Thymus (tissue), 11 donors: ENCODE results near the gene RETSAT. TPM values are rescaled to one million over a fixed set of nuclear protein-coding genes. Genes with fewer than 3 reads are reported as not detected.
"Not testable (repeated sequence)": the region's sequence is repeated elsewhere in the genome, so short reads cannot be mapped to it uniquely, and the experiment has no call there.

ENCODE experiments used
- DNase-seq, 9 donors: peaks; one replicate each; pipeline ENCODE4 v3.0.0-alpha.2; 2013; ENCODE audit warnings: low spot score in 9 of 9, low read depth in 6 of 9, missing footprints in 1 of 9
- H3K27ac ChIP-seq, 2 donors: one replicate each; pipeline ENCODE4 v1.5.1; 2013; ENCODE audit warnings: control low read depth in 1 of 2, low read depth in 1 of 2, low read length in 1 of 2, mild to moderate bottlenecking in 1 of 2, moderate library complexity in 1 of 2
- H3K27me3 ChIP-seq, 2 donors: one replicate each; pipeline ENCODE4 v1.5.1; 2013; ENCODE audit warnings: low read length in 1 of 2; ENCODE audit not compliant: control insufficient read depth in 2 of 2, insufficient read depth in 1 of 2
- H3K36me3 ChIP-seq, 2 donors: one replicate each; pipeline ENCODE4 v1.5.1; 2013; ENCODE audit warnings: low read length in 1 of 2, mild to moderate bottlenecking in 1 of 2, moderate library complexity in 1 of 2; ENCODE audit not compliant: control insufficient read depth in 2 of 2, insufficient read depth in 2 of 2
- H3K4me1 ChIP-seq, 2 donors: one replicate each; pipeline ENCODE4 v1.5.1; 2013; ENCODE audit warnings: low read length in 2 of 2; ENCODE audit not compliant: control insufficient read depth in 2 of 2, insufficient read depth in 2 of 2
- H3K4me3 ChIP-seq, 2 donors: one replicate each; pipeline ENCODE4 v1.5.1; 2013; ENCODE audit warnings: low read length in 2 of 2, control low read depth in 1 of 2, mild to moderate bottlenecking in 1 of 2
- H3K9me3 ChIP-seq, 2 donors: one replicate each; pipeline ENCODE4 v1.5.1; 2013; ENCODE audit warnings: low read length in 1 of 2, mild to moderate bottlenecking in 1 of 2; ENCODE audit not compliant: control insufficient read depth in 2 of 2, insufficient read depth in 1 of 2
- WGBS: extraction: QIAGEN DNeasy Blood & Tissue Kit; methylation state at CpG from one replicate; pipeline ENCODE4 v1.1.7; 2013; 5-methylcytosine and 5-hydroxymethylcytosine counted together
- polyA plus RNA-seq: library from polyadenylated mRNA; stranded (reverse); fragments of 200-250 nt; gene quantifications from one replicate; pipeline ENCODE4 v1.2.3, GENCODE V29; 2013
- total RNA-seq: library from RNA; stranded (reverse); fragments of 120-200 nt; gene quantifications from one replicate; pipeline ENCODE4 v1.2.4, GENCODE V29; 2013
- donor health status: healthy.

The RETSAT gene
- total and polyA plus RNA-seq, 2 donors, result 9.9 to 12.8 TPM

- no peak for DNase-seq
- Histone ChIP-seq H3K36me3 (peaks cover 25 to 39% of the 10 kb centered on the region in 2 donors), H3K4me1 (no peaks in the 10 kb centered on the region), H3K27ac (no peak overlapping the region), H3K27me3 (no peaks in the 10 kb centered on the region), H3K9me3 (no peaks in the 10 kb centered on the region), H3K4me3 (no peak overlapping the region)
- 97% methylated on average over 14 of the region's 14 CpGs for WGBS
Measured at GRCh38 chr2:85344356-85344954, 9.9 kb downstream of the RETSAT start.

- DNase-seq, H3K4me3 ChIP-seq, H3K9me3 ChIP-seq, H3K27me3 ChIP-seq, H3K27ac ChIP-seq, H3K4me1 ChIP-seq: not testable (repeated sequence)
- peaks cover 19 to 33% of the 10 kb centered on the region in 2 donors for H3K36me3 ChIP-seq
- 98% methylated on average over 10 of the region's 10 CpGs for WGBS
Measured at GRCh38 chr2:85343207-85343895, 11.0 kb downstream of the RETSAT start.

DNA sequence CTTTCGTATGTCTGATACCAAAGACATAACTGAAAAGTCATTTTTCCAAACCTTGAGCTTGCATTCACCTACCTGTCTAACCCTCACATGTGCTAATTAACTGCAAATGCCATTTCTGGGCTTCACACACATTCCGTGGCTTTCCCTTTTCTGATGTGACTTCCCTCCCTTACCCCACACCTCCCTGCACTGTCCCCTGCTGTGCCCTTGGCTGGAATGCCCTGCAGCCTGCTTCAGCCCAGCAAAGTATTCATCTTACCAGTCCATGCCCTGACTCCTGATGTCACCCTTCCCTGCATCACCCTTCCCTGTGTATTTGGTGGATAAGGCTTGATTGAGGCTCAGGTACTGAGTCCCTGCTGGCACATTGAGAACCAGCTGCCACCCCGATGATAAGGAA is 12.2 kb downstream of the RETSAT start:
- no peaks in the 10 kb centered on the region for H3K27me3 ChIP-seq
- H3K9me3 ChIP-seq, result no peaks in the 10 kb centered on the region
- no peak overlapping the region for H3K27ac ChIP-seq
- 97% methylated on average over 3 of the region's 3 CpGs for WGBS
- no peak for DNase-seq
- no peak overlapping the region for H3K4me3 ChIP-seq
- H3K36me3 ChIP-seq, result peaks cover 16 to 29% of the 10 kb centered on the region in 2 donors
- H3K4me1 ChIP-seq, result no peaks in the 10 kb centered on the region

DNA sequence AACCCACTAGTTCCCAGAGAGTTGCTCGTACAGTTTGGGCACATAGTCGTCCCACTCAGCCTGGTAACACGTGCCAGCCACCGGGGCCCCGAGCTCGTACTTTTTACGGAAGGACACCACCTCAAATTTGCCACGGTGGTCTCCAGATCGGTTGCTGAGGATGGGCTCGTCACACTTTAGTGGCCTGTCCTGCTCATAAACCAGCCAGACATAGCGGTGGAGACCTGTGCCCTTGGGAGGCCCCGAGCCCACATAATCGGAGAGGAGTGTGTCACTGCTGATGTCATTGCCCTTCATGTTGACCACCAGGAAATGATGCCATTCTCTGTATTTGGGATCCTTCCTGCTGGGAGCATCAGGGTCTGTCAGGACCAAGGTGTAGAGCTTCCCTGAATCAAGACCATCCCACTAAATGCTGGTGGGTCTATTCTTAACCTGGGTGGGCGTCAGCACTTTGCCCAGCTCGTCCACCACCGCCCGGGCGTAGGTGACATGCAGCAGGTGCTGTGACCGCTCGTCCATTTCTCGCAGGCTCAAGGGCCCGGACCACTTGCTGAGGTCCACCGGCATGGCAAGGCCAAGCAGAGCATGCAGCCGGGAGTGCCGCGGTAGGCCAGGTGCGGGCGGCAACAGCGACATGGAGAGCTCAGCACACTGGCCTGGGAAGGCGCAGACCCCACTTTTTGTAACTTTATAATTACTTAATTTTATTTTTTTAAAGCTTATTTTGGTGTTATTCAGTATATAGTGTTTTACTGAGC is 12.9 kb downstream of the RETSAT start:
- WGBS, result 98% methylated on average over 30 of the region's 30 CpGs
- H3K4me3 ChIP-seq, result no peak overlapping the region
- no peaks in the 10 kb centered on the region for H3K27me3 ChIP-seq
- no peak for DNase-seq
- H3K27ac ChIP-seq, result no peak overlapping the region
- H3K36me3 ChIP-seq, result peaks cover 10 to 29% of the 10 kb centered on the region in 2 donors
- H3K9me3 ChIP-seq, result no peaks in the 10 kb centered on the region
- no peaks in the 10 kb centered on the region for H3K4me1 ChIP-seq

GRCh38 chr2:85340034-85340892 is 14.1 kb downstream of the RETSAT start:
- Histone ChIP-seq H3K9me3 (no peaks in the 10 kb centered on the region), H3K4me1 (no peaks in the 10 kb centered on the region), H3K27ac (no peak overlapping the region), H3K27me3 (no peaks in the 10 kb centered on the region), H3K4me3 (no peak overlapping the region), H3K36me3 (peaks cover 4 to 17% of the 10 kb centered on the region in 2 donors)
- WGBS, result 90% methylated on average over 13 of the region's 13 CpGs
- no peak for DNase-seq

- H3K27ac ChIP-seq, result no peak overlapping the region
- no peaks in the 10 kb centered on the region for H3K9me3 ChIP-seq
- DNase-seq, result no peak
- no peaks in the 10 kb centered on the region for H3K27me3 ChIP-seq
- H3K36me3 ChIP-seq, result no peaks in the 10 kb centered on the region
- 49% methylated on average over 2 of the region's 2 CpGs for WGBS
- H3K4me1 ChIP-seq, result no peaks in the 10 kb centered on the region
- no peak overlapping the region for H3K4me3 ChIP-seq
Measured at GRCh38 chr2:85334928-85335327, 19.4 kb downstream of the RETSAT start.

- 99% methylated on average over 4 of the region's 4 CpGs for WGBS
- H3K27me3 ChIP-seq, result not testable (repeated sequence)
Measured at GRCh38 chr2:85333877-85334276, 20.5 kb downstream of the RETSAT start.

DNA sequence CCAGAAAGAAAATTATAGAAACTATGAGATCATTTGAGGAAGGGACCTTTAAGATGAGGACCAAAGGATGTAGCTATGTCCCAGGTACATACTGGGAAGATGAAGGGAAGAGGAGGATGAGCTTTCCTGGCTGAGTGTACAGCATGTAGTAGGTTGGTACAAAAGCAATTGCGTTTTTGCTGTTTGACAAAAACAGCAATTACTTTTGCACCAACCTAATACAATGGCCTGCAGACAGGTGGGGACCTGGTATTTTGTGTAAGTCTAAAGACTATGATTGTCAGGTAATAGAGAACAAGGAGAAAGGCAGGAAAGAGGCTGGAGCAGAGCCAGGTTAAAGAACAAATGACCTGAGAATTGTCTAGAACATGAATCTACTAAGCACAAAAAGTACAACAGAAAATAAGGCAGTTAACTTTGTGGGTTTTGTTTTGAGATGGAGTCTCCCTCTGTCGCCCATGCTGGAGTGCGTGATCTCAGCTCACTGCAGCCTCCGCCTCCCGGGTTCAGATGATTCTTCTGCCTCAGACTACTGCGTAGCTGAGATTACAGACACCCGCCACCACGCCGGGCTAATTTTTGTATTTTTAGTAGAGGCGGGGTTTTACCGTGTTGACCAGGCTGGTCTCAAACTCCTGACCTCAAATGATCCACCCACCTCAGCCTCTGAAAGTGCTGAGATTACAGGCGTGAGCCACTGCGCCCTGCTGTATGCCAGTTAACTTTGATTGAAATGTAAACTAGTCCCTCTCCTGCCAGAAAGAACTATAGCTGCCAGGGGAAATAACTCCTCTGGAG is 23.3 kb downstream of the RETSAT start:
- peaks cover under 1 to 10% of the 10 kb centered on the region in 2 donors for H3K36me3 ChIP-seq
- WGBS, result 95% methylated on average over 13 of the region's 13 CpGs
- DNase-seq, result no peak
- no peaks in the 10 kb centered on the region for H3K27me3 ChIP-seq
- no peaks in the 10 kb centered on the region for H3K9me3 ChIP-seq
- H3K27ac ChIP-seq, result no peak overlapping the region
- H3K4me1 ChIP-seq, result peaks cover 4 to 6% of the 10 kb centered on the region in 2 donors
- no peak overlapping the region for H3K4me3 ChIP-seq

More at GRCh38 chr2:85333877-85334276, 20.5 kb downstream of the RETSAT start:
- not testable (repeated sequence) for H3K9me3 ChIP-seq, DNase-seq, H3K4me3 ChIP-seq, H3K36me3 ChIP-seq, H3K4me1 ChIP-seq, H3K27ac ChIP-seq
